GM19025 (cell line): ENCODE measurements around the gene CORO1C.

Source experiments
- ATAC-seq: cut with Tn5 transposase; IDR thresholded peaks from one replicate; pipeline ENCODE4 v1.9.1; 2021; ENCODE audit warnings: mild to moderate bottlenecking, low read depth, moderate library complexity; ENCODE audit not compliant: unreplicated experiment

Gene CORO1C

GRCh38 chr12:108700833-108701541 is 30.3 kb downstream of the CORO1C start:
- ATAC-seq, result no peak

GRCh38 chr12:108699955-108700563 is 31.3 kb downstream of the CORO1C start:
- ATAC-seq, result no peak

GRCh38 chr12:108697905-108698304 is 33.4 kb downstream of the CORO1C start:
- no peak for ATAC-seq

GRCh38 chr12:108696996-108697290 is 34.4 kb downstream of the CORO1C start:
- no peak for ATAC-seq

- no peak for ATAC-seq
Measured at GRCh38 chr12:108696111-108696995, 35.0 kb downstream of the CORO1C start.

GRCh38 chr12:108694812-108695278 is 36.5 kb downstream of the CORO1C start:
- no peak for ATAC-seq

- ATAC-seq, result no peak
Measured at GRCh38 chr12:108693751-108694150, 37.6 kb downstream of the CORO1C start.

- ATAC-seq, result no peak
Measured at GRCh38 chr12:108693186-108693730, 38.1 kb downstream of the CORO1C start.

GRCh38 chr12:108691998-108692808 is 39.1 kb downstream of the CORO1C start:
- no peak for ATAC-seq

- peak; percentile 68 for ATAC-seq
Measured at GRCh38 chr12:108691175-108691997, 39.9 kb downstream of the CORO1C start.

GRCh38 chr12:108690542-108691174 is 40.7 kb downstream of the CORO1C start:
- no peak for ATAC-seq

- no peak for ATAC-seq
Measured at GRCh38 chr12:108690191-108690518, 41.2 kb downstream of the CORO1C start.

GRCh38 chr12:108689314-108690190 is 41.8 kb downstream of the CORO1C start:
- ATAC-seq, result no peak

GRCh38 chr12:108686780-108687179 is 44.5 kb downstream of the CORO1C start:
- no peak for ATAC-seq

- no peak for ATAC-seq
Measured at GRCh38 chr12:108685469-108686260, 45.7 kb downstream of the CORO1C start.

- ATAC-seq, result no peak
Measured at GRCh38 chr12:108683906-108684556, 47.3 kb downstream of the CORO1C start.

- ATAC-seq, result no peak
Measured at GRCh38 chr12:108681317-108681716, 50.0 kb downstream of the CORO1C start.
